Measurements from ENCODE around the gene ICA1.

Gene ICA1

GRCh38 chr7:8227261-8227660 is 34.7 kb downstream of the ICA1 start:
- no peaks in the 10 kb centered on the region for H3K27me3 ChIP-seq (ENCODE audit: control insufficient read depth, insufficient read depth, low read length)
- H3K4me1 ChIP-seq (ENCODE audit: control insufficient read depth, insufficient read depth, low read length): no peaks in the 10 kb centered on the region
- H3K36me3 ChIP-seq (ENCODE audit: control insufficient read depth, insufficient read depth, low read length): no peaks in the 10 kb centered on the region
- H3K9me3 ChIP-seq (ENCODE audit: control insufficient read depth, insufficient read depth, low read length): no peaks in the 10 kb centered on the region
- H3K27ac ChIP-seq (ENCODE audit: low read length): no peak overlapping the region
- no CpG with 5 or more reads among the region's 3 CpGs for WGBS (ENCODE audit: insufficient coverage, insufficient read length)
- no peak overlapping the region for H3K4me3 ChIP-seq (ENCODE audit: low read length)
- no peak for DNase-seq (ENCODE audit: low read depth, low spot score)

GRCh38 chr7:8226501-8226900 is 35.5 kb downstream of the ICA1 start:
- no peak overlapping the region for H3K27ac ChIP-seq (ENCODE audit: low read length)
- H3K4me1 ChIP-seq (ENCODE audit: control insufficient read depth, insufficient read depth, low read length): peaks cover 2% of the 10 kb centered on the region; the same call in 1 of the 2 replicates
- no peak overlapping the region for H3K4me3 ChIP-seq (ENCODE audit: low read length)
- H3K27me3 ChIP-seq (ENCODE audit: control insufficient read depth, insufficient read depth, low read length): no peaks in the 10 kb centered on the region
- H3K36me3 ChIP-seq (ENCODE audit: control insufficient read depth, insufficient read depth, low read length): no peaks in the 10 kb centered on the region
- WGBS (ENCODE audit: insufficient coverage, insufficient read length): no CpG with 5 or more reads among the region's 2 CpGs
- DNase-seq (ENCODE audit: low read depth, low spot score): no peak
- no peaks in the 10 kb centered on the region for H3K9me3 ChIP-seq (ENCODE audit: control insufficient read depth, insufficient read depth, low read length)

GRCh38 chr7:8221567-8221966 is 40.4 kb downstream of the ICA1 start:
- Histone ChIP-seq H3K4me1 (ENCODE audit: control insufficient read depth, insufficient read depth, low read length) (peaks cover 6% of the 10 kb centered on the region; the same call in 1 of the 2 replicates), H3K27me3 (ENCODE audit: control insufficient read depth, insufficient read depth, low read length) (no peaks in the 10 kb centered on the region), H3K4me3 (ENCODE audit: low read length) (no peak overlapping the region), H3K9me3 (ENCODE audit: control insufficient read depth, insufficient read depth, low read length) (no peaks in the 10 kb centered on the region), H3K36me3 (ENCODE audit: control insufficient read depth, insufficient read depth, low read length) (no peaks in the 10 kb centered on the region), H3K27ac (ENCODE audit: low read length) (no peak overlapping the region)
- WGBS (ENCODE audit: insufficient coverage, insufficient read length): no CpG with 5 or more reads among the region's 5 CpGs
- DNase-seq (ENCODE audit: low read depth, low spot score): no peak

GRCh38 chr7:8221101-8221495 is 40.9 kb downstream of the ICA1 start:
- no CpG with 5 or more reads among the region's 5 CpGs for WGBS (ENCODE audit: insufficient coverage, insufficient read length)
- H3K36me3 ChIP-seq (ENCODE audit: control insufficient read depth, insufficient read depth, low read length): no peaks in the 10 kb centered on the region
- no peaks in the 10 kb centered on the region for H3K27me3 ChIP-seq (ENCODE audit: control insufficient read depth, insufficient read depth, low read length)
- DNase-seq (ENCODE audit: low read depth, low spot score): no peak
- peaks cover 6% of the 10 kb centered on the region; the same call in 1 of the 2 replicates for H3K4me1 ChIP-seq (ENCODE audit: control insufficient read depth, insufficient read depth, low read length)
- H3K4me3 ChIP-seq (ENCODE audit: low read length): no peak overlapping the region
- no peaks in the 10 kb centered on the region for H3K9me3 ChIP-seq (ENCODE audit: control insufficient read depth, insufficient read depth, low read length)
- no peak overlapping the region for H3K27ac ChIP-seq (ENCODE audit: low read length)

GRCh38 chr7:8220376-8221100 is 41.4 kb downstream of the ICA1 start:
- no peaks in the 10 kb centered on the region for H3K9me3 ChIP-seq (ENCODE audit: control insufficient read depth, insufficient read depth, low read length)
- no CpG with 5 or more reads among the region's 7 CpGs for WGBS (ENCODE audit: insufficient coverage, insufficient read length)
- no peak overlapping the region for H3K27ac ChIP-seq (ENCODE audit: low read length)
- no peaks in the 10 kb centered on the region for H3K27me3 ChIP-seq (ENCODE audit: control insufficient read depth, insufficient read depth, low read length)
- peaks cover 6% of the 10 kb centered on the region; the same call in 1 of the 2 replicates for H3K4me1 ChIP-seq (ENCODE audit: control insufficient read depth, insufficient read depth, low read length)
- DNase-seq (ENCODE audit: low read depth, low spot score): no peak
- no peak overlapping the region for H3K4me3 ChIP-seq (ENCODE audit: low read length)
- H3K36me3 ChIP-seq (ENCODE audit: control insufficient read depth, insufficient read depth, low read length): no peaks in the 10 kb centered on the region

GRCh38 chr7:8217200-8218068 is 44.5 kb downstream of the ICA1 start:
- peaks cover 6% of the 10 kb centered on the region; the same call in 1 of the 2 replicates for H3K4me1 ChIP-seq (ENCODE audit: control insufficient read depth, insufficient read depth, low read length)
- H3K9me3 ChIP-seq (ENCODE audit: control insufficient read depth, insufficient read depth, low read length): no peaks in the 10 kb centered on the region
- no peaks in the 10 kb centered on the region for H3K36me3 ChIP-seq (ENCODE audit: control insufficient read depth, insufficient read depth, low read length)
- no peak overlapping the region for H3K4me3 ChIP-seq (ENCODE audit: low read length)
- WGBS (ENCODE audit: insufficient coverage, insufficient read length): no CpG with 5 or more reads among the region's 7 CpGs
- H3K27me3 ChIP-seq (ENCODE audit: control insufficient read depth, insufficient read depth, low read length): no peaks in the 10 kb centered on the region
- no peak overlapping the region for H3K27ac ChIP-seq (ENCODE audit: low read length)
- DNase-seq (ENCODE audit: low read depth, low spot score): no peak

GRCh38 chr7:8216334-8216690 is 45.7 kb downstream of the ICA1 start:
- Histone ChIP-seq H3K4me3 (ENCODE audit: low read length) (no peak overlapping the region), H3K27me3 (ENCODE audit: control insufficient read depth, insufficient read depth, low read length) (no peaks in the 10 kb centered on the region), H3K36me3 (ENCODE audit: control insufficient read depth, insufficient read depth, low read length) (no peaks in the 10 kb centered on the region), H3K4me1 (ENCODE audit: control insufficient read depth, insufficient read depth, low read length) (peaks cover 4% of the 10 kb centered on the region; the same call in 1 of the 2 replicates), H3K27ac (ENCODE audit: low read length) (no peak overlapping the region), H3K9me3 (ENCODE audit: control insufficient read depth, insufficient read depth, low read length) (no peaks in the 10 kb centered on the region)
- WGBS (ENCODE audit: insufficient coverage, insufficient read length): 100% methylated on average over 3 of the region's 3 CpGs
- no peak for DNase-seq (ENCODE audit: low read depth, low spot score)

GRCh38 chr7:8215648-8216333 is 46.2 kb downstream of the ICA1 start:
- Histone ChIP-seq H3K9me3 (ENCODE audit: control insufficient read depth, insufficient read depth, low read length) (no peaks in the 10 kb centered on the region), H3K4me3 (ENCODE audit: low read length) (no peak overlapping the region), H3K4me1 (ENCODE audit: control insufficient read depth, insufficient read depth, low read length) (peaks cover 4% of the 10 kb centered on the region; the same call in 1 of the 2 replicates), H3K36me3 (ENCODE audit: control insufficient read depth, insufficient read depth, low read length) (no peaks in the 10 kb centered on the region), H3K27ac (ENCODE audit: low read length) (no peak overlapping the region), H3K27me3 (ENCODE audit: control insufficient read depth, insufficient read depth, low read length) (no peaks in the 10 kb centered on the region)
- no peak for DNase-seq (ENCODE audit: low read depth, low spot score)
- WGBS (ENCODE audit: insufficient coverage, insufficient read length): no CpG with 5 or more reads among the region's 6 CpGs

GRCh38 chr7:8214244-8214824 is 47.6 kb downstream of the ICA1 start:
- Histone ChIP-seq H3K4me1 (ENCODE audit: control insufficient read depth, insufficient read depth, low read length) (no peaks in the 10 kb centered on the region), H3K36me3 (ENCODE audit: control insufficient read depth, insufficient read depth, low read length) (no peaks in the 10 kb centered on the region), H3K27me3 (ENCODE audit: control insufficient read depth, insufficient read depth, low read length) (no peaks in the 10 kb centered on the region), H3K27ac (ENCODE audit: low read length) (no peak overlapping the region), H3K9me3 (ENCODE audit: control insufficient read depth, insufficient read depth, low read length) (no peaks in the 10 kb centered on the region), H3K4me3 (ENCODE audit: low read length) (no peak overlapping the region)
- WGBS (ENCODE audit: insufficient coverage, insufficient read length): no CpG with 5 or more reads among the region's 8 CpGs
- DNase-seq (ENCODE audit: low read depth, low spot score): no peak

- DNase-seq (ENCODE audit: low read depth, low spot score): no peak
- Histone ChIP-seq H3K36me3 (ENCODE audit: control insufficient read depth, insufficient read depth, low read length) (no peaks in the 10 kb centered on the region), H3K4me1 (ENCODE audit: control insufficient read depth, insufficient read depth, low read length) (no peaks in the 10 kb centered on the region; the same call in 1 of the 2 replicates), H3K9me3 (ENCODE audit: control insufficient read depth, insufficient read depth, low read length) (no peaks in the 10 kb centered on the region), H3K4me3 (ENCODE audit: low read length) (no peak overlapping the region), H3K27ac (ENCODE audit: low read length) (no peak overlapping the region), H3K27me3 (ENCODE audit: control insufficient read depth, insufficient read depth, low read length) (no peaks in the 10 kb centered on the region)
- no CpG with 5 or more reads among the region's 2 CpGs for WGBS (ENCODE audit: insufficient coverage, insufficient read length)
These were observed 48.6 kb downstream of the ICA1 start for GRCh38 chr7:8213381-8213780.
